Bladder microvascular endothelial cell (primary cell): ENCODE measurements around the gene SYCN. TPM values are rescaled to one million over a fixed set of nuclear protein-coding genes. Genes with fewer than 3 reads are reported as not detected.

Experiments
- total RNA-seq: library from RNA; depleted of rRNA; stranded (reverse); fragments of >200 nt; gene quantifications from 2 replicates; pipeline ENCODE4 v1.2.3, GENCODE V29; 2014

SYCN gene
- not detected in 2 replicates for total RNA-seq

GRCh38 chr19:39203372-39204341 is at the start of gene SYCN:
SYCN (minus strand) TSS chr19:39204263; CDS start chr19:39204254, 9 bp downstream.

DNA sequence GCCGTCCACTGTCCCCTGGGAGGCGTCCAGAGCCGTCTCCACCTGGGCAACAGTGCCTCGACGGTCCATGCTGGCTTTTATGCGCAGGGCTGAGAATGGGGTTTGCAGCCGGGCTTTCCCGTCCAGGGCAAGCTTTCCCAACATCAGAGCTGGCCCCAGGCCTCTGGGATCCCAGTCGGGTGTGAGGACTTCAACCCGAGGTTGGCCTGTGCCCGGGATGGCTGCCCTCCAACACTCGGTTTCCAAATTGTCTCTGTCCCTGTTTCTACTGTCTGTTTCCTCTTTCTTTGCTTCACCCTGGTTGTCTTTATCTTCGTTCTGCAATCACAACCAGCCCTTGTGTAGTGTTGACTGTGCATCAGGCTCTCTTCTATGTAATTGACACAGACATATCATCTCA is 44.7 kb upstream of the SYCN start, which contains the start of gene IFNL4:
IFNL4 (minus strand) TSS at position 51 of the 400 bp plus-strand sequence.

GRCh38 chr19:39244410-39245100 is 40.5 kb upstream of the SYCN start, which contains the start of gene IFNL3:
IFNL3 (minus strand) TSS chr19:39245006; CDS start chr19:39244967, 39 bp downstream.

GRCh38 chr19:39196860-39197562 is 7.1 kb downstream of the SYCN start, which contains the start of gene NCCRP1:
NCCRP1 (plus strand) TSS chr19:39196964; CDS start chr19:39196983, 19 bp downstream.

Other genes with a start within 250 kb of the SYCN start
- 1.1 and 13.6 TPM in 2 replicates for gene FBXO17, start 228.5 kb downstream of the SYCN start, total RNA-seq
- 1.1 and 1.8 TPM in 2 replicates for gene FBXO27, start 171.7 kb downstream of the SYCN start, total RNA-seq
- 0.06 TPM in 1 of 2 replicates, not detected in the other for gene ACP7, start 119.9 kb downstream of the SYCN start, total RNA-seq
- 6.8 and 10.4 TPM in 2 replicates for gene PAK4, start 78.5 kb downstream of the SYCN start, total RNA-seq
- not detected in 2 replicates for gene NCCRP1, start 7.3 kb downstream of the SYCN start, total RNA-seq
- gene IFNL3, start 40.7 kb upstream of the SYCN start, total RNA-seq = not detected in 2 replicates
- gene IFNL4, start 44.6 kb upstream of the SYCN start, total RNA-seq = not detected in 2 replicates
- gene IFNL2, start 64.1 kb upstream of the SYCN start, total RNA-seq = not detected in 2 replicates
- gene IFNL1, start 92.1 kb upstream of the SYCN start, total RNA-seq = not detected in 2 replicates
- gene LRFN1, start 116.6 kb upstream of the SYCN start, total RNA-seq = 0.32 and 0.88 TPM in 2 replicates
- gene GMFG, start 131.8 kb upstream of the SYCN start, total RNA-seq = 104 and 212 TPM in 2 replicates
- gene SAMD4B, start 138.2 kb upstream of the SYCN start, total RNA-seq = 23.3 and 39.3 TPM in 2 replicates
- gene PAF1, start 186.8 kb upstream of the SYCN start, total RNA-seq = 31.6 and 34.5 TPM in 2 replicates
- 8.7 and 11.2 TPM in 2 replicates for gene MED29, start 187.1 kb upstream of the SYCN start, total RNA-seq
- gene ZFP36, start 202.6 kb upstream of the SYCN start, total RNA-seq = 0.49 and 1.9 TPM in 2 replicates
- 7.8 and 24.2 TPM in 2 replicates for gene PLEKHG2, start 208.4 kb upstream of the SYCN start, total RNA-seq
- gene RPS16, start 231.7 kb upstream of the SYCN start, total RNA-seq = 29.8 and 80.1 TPM in 2 replicates
- gene SUPT5H, start 241.3 kb upstream of the SYCN start, total RNA-seq = 39.0 and 72.6 TPM in 2 replicates